ENCODE data around the gene NEK4.

Gene NEK4

DNA sequence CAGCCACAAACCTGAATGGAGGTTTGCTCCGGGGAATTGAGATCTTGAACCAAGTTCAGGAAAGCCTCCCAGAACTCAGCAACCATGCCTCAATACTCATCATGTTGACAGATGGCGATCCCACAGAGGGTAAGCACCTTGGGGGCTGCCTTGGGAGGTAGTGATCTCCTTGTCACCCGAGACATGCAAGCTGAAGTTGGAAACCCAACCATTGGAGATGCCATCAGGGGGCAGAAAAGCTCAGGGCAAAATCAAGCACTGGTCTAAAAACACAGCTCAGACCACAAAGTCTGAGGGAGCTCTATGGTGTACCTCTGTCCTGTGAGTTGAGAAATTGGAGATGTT is 12.4 kb upstream of the NEK4 start:
- Histone ChIP-seq H3K9ac (ENCODE audit: insufficient read length, low read depth) (no peak overlapping the region), H3K4me3 (ENCODE audit: insufficient read length, low read depth) (no peak overlapping the region), H3K36me3 (ENCODE audit: insufficient read depth, insufficient read length, low read length) (no peaks in the 10 kb centered on the region), H3K4me1 (ENCODE audit: insufficient read depth, insufficient read length) (peaks cover 5% of the 10 kb centered on the region), H3K9me3 (ENCODE audit: insufficient read depth, low read length) (no peaks in the 10 kb centered on the region), H3K27me3 (ENCODE audit: insufficient read depth, insufficient read length) (peaks cover 11% of the 10 kb centered on the region)
- TF ChIP-seq ZNF274 (IDR thresholded peaks at IDR 0.05; ENCODE audit: low read depth, low read length) (no peak), YY1 (IDR thresholded peaks at IDR 0.05; ENCODE audit: insufficient read depth, insufficient read length) (no peak), SUZ12 (IDR thresholded peaks at IDR 0.05; ENCODE audit: extremely low read depth, insufficient read depth, insufficient read length) (no peak)
- no peak for DNase-seq (ENCODE audit: low read depth, low spot score)

DNA sequence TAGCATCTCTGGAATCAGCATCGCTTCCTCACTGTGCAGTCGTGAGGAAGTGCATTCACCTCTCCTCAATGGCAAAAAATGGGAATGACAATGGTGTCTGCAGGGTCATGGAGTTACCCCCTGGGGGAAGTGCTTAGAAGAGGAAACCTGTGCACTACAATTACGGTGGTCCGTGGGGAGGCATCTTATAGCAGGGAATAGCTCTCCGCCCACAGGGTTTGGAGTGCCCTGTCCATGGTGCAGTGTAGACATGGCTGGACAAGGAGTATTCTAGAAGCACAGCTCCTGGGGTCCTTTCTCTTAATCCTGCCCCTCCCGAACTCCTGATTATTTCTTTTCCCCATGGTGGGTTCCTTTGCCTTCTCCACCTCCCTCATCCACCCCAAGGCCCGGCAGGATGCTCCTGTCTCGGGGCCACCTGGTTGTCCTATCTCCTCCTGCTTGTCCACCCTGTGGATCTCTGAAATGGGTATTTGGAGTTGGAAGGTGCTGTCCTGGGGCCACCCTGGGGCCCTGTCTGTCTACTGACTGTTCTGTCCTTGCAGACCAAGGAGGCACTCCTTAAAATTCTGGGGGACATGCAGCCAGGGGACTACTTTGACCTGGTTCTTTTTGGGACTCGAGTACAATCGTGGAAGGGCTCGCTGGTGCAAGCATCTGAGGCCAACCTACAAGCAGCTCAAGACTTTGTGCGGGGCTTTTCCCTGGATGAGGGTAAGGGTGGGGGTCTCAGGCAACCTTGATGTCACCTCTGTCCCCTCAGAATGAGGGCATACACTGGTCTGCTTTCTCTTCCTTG is 11.9 kb upstream of the NEK4 start:
- H3K27me3 ChIP-seq (ENCODE audit: insufficient read depth, insufficient read length) = peaks cover 12% of the 10 kb centered on the region
- H3K9me3 ChIP-seq (ENCODE audit: insufficient read depth, low read length) = no peaks in the 10 kb centered on the region
- no peak overlapping the region for H3K4me3 ChIP-seq (ENCODE audit: insufficient read length, low read depth)
- peaks cover 5% of the 10 kb centered on the region for H3K4me1 ChIP-seq (ENCODE audit: insufficient read depth, insufficient read length)
- H3K9ac ChIP-seq (ENCODE audit: insufficient read length, low read depth) = no peak overlapping the region
- no peaks in the 10 kb centered on the region for H3K36me3 ChIP-seq (ENCODE audit: insufficient read depth, insufficient read length, low read length)
- TF ChIP-seq ZNF274 (IDR thresholded peaks at IDR 0.05; ENCODE audit: low read depth, low read length) (no peak), YY1 (IDR thresholded peaks at IDR 0.05; ENCODE audit: insufficient read depth, insufficient read length) (no peak), SUZ12 (IDR thresholded peaks at IDR 0.05; ENCODE audit: extremely low read depth, insufficient read depth, insufficient read length) (no peak)
- DNase-seq (ENCODE audit: low read depth, low spot score) = no peak

DNA sequence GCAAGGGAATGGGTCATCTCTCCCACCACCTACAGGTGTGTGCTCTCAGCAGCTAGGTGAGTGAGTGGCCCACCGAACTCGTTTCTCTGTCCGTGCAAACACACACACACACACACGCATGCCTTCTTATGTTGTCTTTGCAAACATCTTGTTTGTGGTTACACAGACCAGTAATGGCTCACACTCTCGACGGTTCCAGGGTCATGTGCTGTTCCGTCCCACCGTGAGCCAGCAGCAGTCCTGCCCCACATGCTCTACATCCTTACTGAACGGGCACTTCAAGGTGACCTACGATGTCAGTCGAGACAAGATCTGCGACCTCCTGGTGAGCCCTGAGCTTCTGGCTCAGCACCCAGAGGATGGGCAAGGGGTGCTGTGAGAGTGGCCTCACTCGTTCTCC is 11.0 kb upstream of the NEK4 start:
- Histone ChIP-seq H3K27me3 (ENCODE audit: insufficient read depth, insufficient read length) (peaks cover 13% of the 10 kb centered on the region), H3K4me3 (ENCODE audit: insufficient read length, low read depth) (no peak overlapping the region), H3K9ac (ENCODE audit: insufficient read length, low read depth) (no peak overlapping the region), H3K4me1 (ENCODE audit: insufficient read depth, insufficient read length) (peaks cover 5% of the 10 kb centered on the region), H3K36me3 (ENCODE audit: insufficient read depth, insufficient read length, low read length) (no peaks in the 10 kb centered on the region), H3K9me3 (ENCODE audit: insufficient read depth, low read length) (no peaks in the 10 kb centered on the region)
- TF ChIP-seq SUZ12 (IDR thresholded peaks at IDR 0.05; ENCODE audit: extremely low read depth, insufficient read depth, insufficient read length) = no peak
- TF ChIP-seq ZNF274 (IDR thresholded peaks at IDR 0.05; ENCODE audit: low read depth, low read length) = no peak
- no peak for TF ChIP-seq YY1 (IDR thresholded peaks at IDR 0.05; ENCODE audit: insufficient read depth, insufficient read length)
- DNase-seq (ENCODE audit: low read depth, low spot score) = no peak

- H3K36me3 ChIP-seq (ENCODE audit: insufficient read depth, insufficient read length, low read length) = no peaks in the 10 kb centered on the region
- no peak overlapping the region for H3K4me3 ChIP-seq (ENCODE audit: insufficient read length, low read depth)
- H3K27me3 ChIP-seq (ENCODE audit: insufficient read depth, insufficient read length) = peaks cover 23% of the 10 kb centered on the region
- no peaks in the 10 kb centered on the region for H3K9me3 ChIP-seq (ENCODE audit: insufficient read depth, low read length)
- no peak overlapping the region for H3K9ac ChIP-seq (ENCODE audit: insufficient read length, low read depth)
- peaks cover 5% of the 10 kb centered on the region for H3K4me1 ChIP-seq (ENCODE audit: insufficient read depth, insufficient read length)
- no peak for TF ChIP-seq SUZ12 (IDR thresholded peaks at IDR 0.05; ENCODE audit: extremely low read depth, insufficient read depth, insufficient read length)
- no peak for TF ChIP-seq ZNF274 (IDR thresholded peaks at IDR 0.05; ENCODE audit: low read depth, low read length)
- no peak for DNase-seq (ENCODE audit: low read depth, low spot score)
These were observed 9.3 kb upstream of the NEK4 start for GRCh38 chr3:52779837-52780585.

GRCh38 chr3:52779011-52779836 is 8.5 kb upstream of the NEK4 start:
- H3K9ac ChIP-seq (ENCODE audit: insufficient read length, low read depth) = no peak overlapping the region
- no peaks in the 10 kb centered on the region for H3K9me3 ChIP-seq (ENCODE audit: insufficient read depth, low read length)
- peaks cover 5% of the 10 kb centered on the region for H3K4me1 ChIP-seq (ENCODE audit: insufficient read depth, insufficient read length)
- DNase-seq (ENCODE audit: low read depth, low spot score) = no peak
- no peak for TF ChIP-seq SUZ12 (IDR thresholded peaks at IDR 0.05; ENCODE audit: extremely low read depth, insufficient read depth, insufficient read length)
- no peak for TF ChIP-seq YY1 (IDR thresholded peaks at IDR 0.05; ENCODE audit: insufficient read depth, insufficient read length)
- TF ChIP-seq ZNF274 (IDR thresholded peaks at IDR 0.05; ENCODE audit: low read depth, low read length) = no peak
- H3K4me3 ChIP-seq (ENCODE audit: insufficient read length, low read depth) = no peak overlapping the region
- peaks cover 28% of the 10 kb centered on the region for H3K27me3 ChIP-seq (ENCODE audit: insufficient read depth, insufficient read length)
- H3K36me3 ChIP-seq (ENCODE audit: insufficient read depth, insufficient read length, low read length) = no peaks in the 10 kb centered on the region

- DNase-seq (ENCODE audit: low read depth, low spot score) = no peak
- TF ChIP-seq ZNF274 (IDR thresholded peaks at IDR 0.05; ENCODE audit: low read depth, low read length) (no peak), SUZ12 (IDR thresholded peaks at IDR 0.05; ENCODE audit: extremely low read depth, insufficient read depth, insufficient read length) (no peak), YY1 (IDR thresholded peaks at IDR 0.05; ENCODE audit: insufficient read depth, insufficient read length) (no peak)
- H3K9me3 ChIP-seq (ENCODE audit: insufficient read depth, low read length) = no peaks in the 10 kb centered on the region
- peaks cover 2% of the 10 kb centered on the region for H3K4me1 ChIP-seq (ENCODE audit: insufficient read depth, insufficient read length)
- H3K27me3 ChIP-seq (ENCODE audit: insufficient read depth, insufficient read length) = peaks cover 28% of the 10 kb centered on the region
- H3K36me3 ChIP-seq (ENCODE audit: insufficient read depth, insufficient read length, low read length) = no peaks in the 10 kb centered on the region
- H3K9ac ChIP-seq (ENCODE audit: insufficient read length, low read depth) = no peak overlapping the region
- H3K4me3 ChIP-seq (ENCODE audit: insufficient read length, low read depth) = no peak overlapping the region
These were observed 7.4 kb upstream of the NEK4 start for GRCh38 chr3:52777959-52778805.
